Measurements from ENCODE around the gene INTS7. TPM values are rescaled to one million over a fixed set of nuclear protein-coding genes. Genes with fewer than 3 reads are reported as not detected.

The INTS7 gene
- 7.6 TPM for polyA plus RNA-seq (2013, experiment 1 of 2)
- polyA plus RNA-seq (2013, experiment 2 of 2): 7.1 TPM

GRCh38 chr1:212035123-212035834, at the start of gene INTS7, which contains the start of gene DTL:
TSS of gene INTS7 (minus strand) at chr1:212035557. CDS start at chr1:212035437, 120 bp downstream.
TSS of gene DTL (plus strand) at chr1:212035748. CDS start at chr1:212035891, 143 bp downstream.
- peak within 1 kb of the TSS; percentile 98 for H2AFZ ChIP-seq (ENCODE audit: low read depth, low read length)
- H4K8ac ChIP-seq (ENCODE audit: low read length): peak within 1 kb of the TSS; percentile 96
- H3K79me1 ChIP-seq (replicated peaks; ENCODE audit: low read length, poor library complexity, severe bottlenecking): peaks cover 11% of the 10 kb centered on the region
- peak within 1 kb of the TSS; percentile 90 for H3K9ac ChIP-seq (ENCODE audit: low read length)
- peaks cover 1% of the 10 kb centered on the region for H3K4me1 ChIP-seq (ENCODE audit: control insufficient read depth, insufficient read depth, low read depth, low read length)
- H3K9me3 ChIP-seq (ENCODE audit: control insufficient read depth, low read length): no peaks in the 10 kb centered on the region
- DNase-seq: peak; percentile 99
- no peaks in the 10 kb centered on the region for H3K36me3 ChIP-seq (ENCODE audit: control insufficient read depth in 1 of 2, insufficient read depth in 2 of 2, low read depth in 1 of 2, low read length in 2 of 2)
- H3K27ac ChIP-seq (ENCODE audit: low read length, poor library complexity, severe bottlenecking): peak within 1 kb of the TSS; percentile 95
- H4K91ac ChIP-seq (ENCODE audit: low read length): peak within 1 kb of the TSS; percentile 81
- peak within 1 kb of the TSS in 1 of 2 experiments; percentile 50 for H3K23ac ChIP-seq (ENCODE audit: low read length in 2 of 2)
- H2BK12ac ChIP-seq (ENCODE audit: low read length in 2 of 2): peak within 1 kb of the TSS in 1 of 2 experiments; percentile 83
- peak within 1 kb of the TSS in 1 of 2 experiments; percentile 70 for H3K14ac ChIP-seq (ENCODE audit: low read length in 2 of 2)
- H2BK120ac ChIP-seq (ENCODE audit: low read depth, low read length): no peak within 1 kb of the TSS
- H2BK15ac ChIP-seq (ENCODE audit: low read depth, poor library complexity, severe bottlenecking): peak within 1 kb of the TSS; percentile 100
- H3K18ac ChIP-seq (ENCODE audit: low read depth in 1 of 2, low read length in 2 of 2): peak within 1 kb of the TSS; percentile 77 to 98
- no peak within 1 kb of the TSS for H2AK5ac ChIP-seq (ENCODE audit: low read length, severe bottlenecking)
- peak within 1 kb of the TSS; percentile 95 for H3K4me2 ChIP-seq (ENCODE audit: low read length, poor library complexity, severe bottlenecking)
- peak within 1 kb of the TSS; percentile 24 to 88 for H3K4ac ChIP-seq (ENCODE audit: low read depth in 1 of 2, low read length in 2 of 2)
- peak within 1 kb of the TSS; percentile 90 to 92 for H3K4me3 ChIP-seq (ENCODE audit: insufficient read depth in 1 of 2, low read depth in 1 of 2, low read length in 2 of 2)
- H2BK5ac ChIP-seq (ENCODE audit: low read depth, low read length, poor library complexity, severe bottlenecking): peak within 1 kb of the TSS; percentile 98
- WGBS: under 1% methylated on average over 48 of the region's 53 CpGs
- no peaks in the 10 kb centered on the region for H3K27me3 ChIP-seq (ENCODE audit: control insufficient read depth in 1 of 2, insufficient read depth in 1 of 2, low read length in 2 of 2)

- no peaks in the 10 kb centered on the region for H3K9me3 ChIP-seq (ENCODE audit: control insufficient read depth, low read length)
- H3K27me3 ChIP-seq (ENCODE audit: control insufficient read depth in 1 of 2, insufficient read depth in 1 of 2, low read length in 2 of 2): no peaks in the 10 kb centered on the region
- peaks cover 0 to 8% of the 10 kb centered on the region in 2 experiments for H3K36me3 ChIP-seq (ENCODE audit: control insufficient read depth in 1 of 2, insufficient read depth in 2 of 2, low read depth in 1 of 2, low read length in 2 of 2)
- H3K18ac ChIP-seq (ENCODE audit: low read depth in 1 of 2, low read length in 2 of 2): no peak overlapping the region
- no peak overlapping the region for H2BK120ac ChIP-seq (ENCODE audit: low read depth, low read length)
- WGBS: 94% methylated on average over 1 of the region's 2 CpGs
- H2AK5ac ChIP-seq (ENCODE audit: low read length, severe bottlenecking): no peak overlapping the region
- no peak overlapping the region for H2BK5ac ChIP-seq (ENCODE audit: low read depth, low read length, poor library complexity, severe bottlenecking)
- H3K4ac ChIP-seq (ENCODE audit: low read depth in 1 of 2, low read length in 2 of 2): no peak overlapping the region
- no peaks in the 10 kb centered on the region for H3K4me1 ChIP-seq (ENCODE audit: control insufficient read depth, insufficient read depth, low read depth, low read length)
- H3K9ac ChIP-seq (ENCODE audit: low read length): no peak overlapping the region
- H3K79me1 ChIP-seq (replicated peaks; ENCODE audit: low read length, poor library complexity, severe bottlenecking): no peaks in the 10 kb centered on the region
- no peak overlapping the region for H2BK12ac ChIP-seq (ENCODE audit: low read length in 2 of 2)
- H3K27ac ChIP-seq (ENCODE audit: low read length, poor library complexity, severe bottlenecking): no peak overlapping the region
- no peak overlapping the region for H2BK15ac ChIP-seq (ENCODE audit: low read depth, poor library complexity, severe bottlenecking)
- H3K4me3 ChIP-seq (ENCODE audit: insufficient read depth in 1 of 2, low read depth in 1 of 2, low read length in 2 of 2): no peak overlapping the region
- no peak for DNase-seq
- H4K8ac ChIP-seq (ENCODE audit: low read length): no peak overlapping the region
- no peak overlapping the region for H3K23ac ChIP-seq (ENCODE audit: low read length in 2 of 2)
- no peak overlapping the region for H2AFZ ChIP-seq (ENCODE audit: low read depth, low read length)
- no peak overlapping the region for H4K91ac ChIP-seq (ENCODE audit: low read length)
- no peak overlapping the region for H3K14ac ChIP-seq (ENCODE audit: low read length in 2 of 2)
- H3K4me2 ChIP-seq (ENCODE audit: low read length, poor library complexity, severe bottlenecking): no peak overlapping the region
Observed at GRCh38 chr1:212082765-212083406, 47.5 kb upstream of the INTS7 start.

GRCh38 chr1:212078826-212079225, 43.5 kb upstream of the INTS7 start:
- Histone ChIP-seq H3K18ac (ENCODE audit: low read depth in 1 of 2, low read length in 2 of 2) (no peak overlapping the region), H2BK15ac (ENCODE audit: low read depth, poor library complexity, severe bottlenecking) (no peak overlapping the region), H4K91ac (ENCODE audit: low read length) (no peak overlapping the region), H3K9me3 (ENCODE audit: control insufficient read depth, low read length) (no peaks in the 10 kb centered on the region), H3K23ac (ENCODE audit: low read length in 2 of 2) (no peak overlapping the region), H2BK5ac (ENCODE audit: low read depth, low read length, poor library complexity, severe bottlenecking) (no peak overlapping the region), H2AK5ac (ENCODE audit: low read length, severe bottlenecking) (no peak overlapping the region), H3K27me3 (ENCODE audit: control insufficient read depth in 1 of 2, insufficient read depth in 1 of 2, low read length in 2 of 2) (no peaks in the 10 kb centered on the region), H3K14ac (ENCODE audit: low read length in 2 of 2) (no peak overlapping the region), H3K4me1 (ENCODE audit: control insufficient read depth, insufficient read depth, low read depth, low read length) (no peaks in the 10 kb centered on the region), H2AFZ (ENCODE audit: low read depth, low read length) (no peak overlapping the region), H3K36me3 (ENCODE audit: control insufficient read depth in 1 of 2, insufficient read depth in 2 of 2, low read depth in 1 of 2, low read length in 2 of 2) (peaks cover 0 to 8% of the 10 kb centered on the region in 2 experiments), H3K27ac (ENCODE audit: low read length, poor library complexity, severe bottlenecking) (no peak overlapping the region), H3K9ac (ENCODE audit: low read length) (no peak overlapping the region), H3K4me2 (ENCODE audit: low read length, poor library complexity, severe bottlenecking) (no peak overlapping the region), H2BK12ac (ENCODE audit: low read length in 2 of 2) (no peak overlapping the region), H4K8ac (ENCODE audit: low read length) (no peak overlapping the region), H3K4ac (ENCODE audit: low read depth in 1 of 2, low read length in 2 of 2) (no peak overlapping the region), H3K4me3 (ENCODE audit: insufficient read depth in 1 of 2, low read depth in 1 of 2, low read length in 2 of 2) (no peak overlapping the region), H2BK120ac (ENCODE audit: low read depth, low read length) (no peak overlapping the region), H3K79me1 (replicated peaks; ENCODE audit: low read length, poor library complexity, severe bottlenecking) (no peaks in the 10 kb centered on the region)
- DNase-seq: no peak
- WGBS: 97% methylated on average over 2 of the region's 2 CpGs

GRCh38 chr1:212077028-212077427, 41.7 kb upstream of the INTS7 start:
- no peak overlapping the region for H2BK5ac ChIP-seq (ENCODE audit: low read depth, low read length, poor library complexity, severe bottlenecking)
- 62% methylated on average over 1 of the region's 2 CpGs for WGBS
- H4K8ac ChIP-seq (ENCODE audit: low read length): no peak overlapping the region
- no peak overlapping the region for H4K91ac ChIP-seq (ENCODE audit: low read length)
- H3K18ac ChIP-seq (ENCODE audit: low read depth in 1 of 2, low read length in 2 of 2): no peak overlapping the region
- no peak overlapping the region for H2AK5ac ChIP-seq (ENCODE audit: low read length, severe bottlenecking)
- H3K4ac ChIP-seq (ENCODE audit: low read depth in 1 of 2, low read length in 2 of 2): no peak overlapping the region
- H3K9ac ChIP-seq (ENCODE audit: low read length): no peak overlapping the region
- no peaks in the 10 kb centered on the region for H3K79me1 ChIP-seq (replicated peaks; ENCODE audit: low read length, poor library complexity, severe bottlenecking)
- H3K36me3 ChIP-seq (ENCODE audit: control insufficient read depth in 1 of 2, insufficient read depth in 2 of 2, low read depth in 1 of 2, low read length in 2 of 2): peaks cover 0 to 4% of the 10 kb centered on the region in 2 experiments
- H2AFZ ChIP-seq (ENCODE audit: low read depth, low read length): no peak overlapping the region
- H2BK120ac ChIP-seq (ENCODE audit: low read depth, low read length): no peak overlapping the region
- no peak overlapping the region for H2BK15ac ChIP-seq (ENCODE audit: low read depth, poor library complexity, severe bottlenecking)
- no peaks in the 10 kb centered on the region for H3K27me3 ChIP-seq (ENCODE audit: control insufficient read depth in 1 of 2, insufficient read depth in 1 of 2, low read length in 2 of 2)
- H3K4me2 ChIP-seq (ENCODE audit: low read length, poor library complexity, severe bottlenecking): no peak overlapping the region
- no peaks in the 10 kb centered on the region for H3K9me3 ChIP-seq (ENCODE audit: control insufficient read depth, low read length)
- H3K14ac ChIP-seq (ENCODE audit: low read length in 2 of 2): no peak overlapping the region
- H3K23ac ChIP-seq (ENCODE audit: low read length in 2 of 2): no peak overlapping the region
- no peaks in the 10 kb centered on the region for H3K4me1 ChIP-seq (ENCODE audit: control insufficient read depth, insufficient read depth, low read depth, low read length)
- DNase-seq: no peak
- no peak overlapping the region for H3K27ac ChIP-seq (ENCODE audit: low read length, poor library complexity, severe bottlenecking)
- H2BK12ac ChIP-seq (ENCODE audit: low read length in 2 of 2): no peak overlapping the region
- H3K4me3 ChIP-seq (ENCODE audit: insufficient read depth in 1 of 2, low read depth in 1 of 2, low read length in 2 of 2): no peak overlapping the region
